ENCODE measurements around the gene SPDYE3.
"Not testable (repeated sequence)": the region's sequence is repeated elsewhere in the genome, so short reads cannot be mapped to it uniquely, and the experiment has no call there.

SPDYE3 gene

GRCh38 chr7:100348805-100349204 lies 41.3 kb downstream of the SPDYE3 start:
- DNase-seq (ENCODE audit: low read depth in 2 of 3, low spot score in 1 of 3), result no peak

GRCh38 chr7:100349757-100350156 lies 42.3 kb downstream of the SPDYE3 start:
- no peak for DNase-seq (ENCODE audit: low read depth in 2 of 3, low spot score in 1 of 3)

- DNase-seq (ENCODE audit: low read depth in 2 of 3, low spot score in 1 of 3), result no peak
Observed at GRCh38 chr7:100351657-100352058, 44.2 kb downstream of the SPDYE3 start.

- not testable (repeated sequence) for DNase-seq (ENCODE audit: low read depth in 2 of 3, low spot score in 1 of 3)
Observed at GRCh38 chr7:100352230-100352781, 44.8 kb downstream of the SPDYE3 start.

GRCh38 chr7:100352984-100353684 lies 45.6 kb downstream of the SPDYE3 start:
- no peak for DNase-seq (ENCODE audit: low read depth in 2 of 3, low spot score in 1 of 3)

- DNase-seq (ENCODE audit: low read depth in 2 of 3, low spot score in 1 of 3), result no peak
Observed at GRCh38 chr7:100353685-100354330, 46.3 kb downstream of the SPDYE3 start.

- DNase-seq (ENCODE audit: low read depth in 2 of 3, low spot score in 1 of 3), result no peak
Observed at GRCh38 chr7:100356416-100357068, 49.0 kb downstream of the SPDYE3 start.

GRCh38 chr7:100357131-100357561 lies 49.6 kb downstream of the SPDYE3 start:
- DNase-seq (ENCODE audit: low read depth in 2 of 3, low spot score in 1 of 3), result no peak

GRCh38 chr7:100358027-100358856 lies 50.7 kb downstream of the SPDYE3 start, which contains the start of gene PILRB:
Gene PILRB, plus strand, starts transcription at chr7:100358117. Its CDS starts 186 bp downstream, at chr7:100358303.
- DNase-seq (ENCODE audit: low read depth in 2 of 3, low spot score in 1 of 3), result no peak

GRCh38 chr7:100358857-100359212 lies 51.3 kb downstream of the SPDYE3 start:
- DNase-seq (ENCODE audit: low read depth in 2 of 3, low spot score in 1 of 3), result no peak

- no peak for DNase-seq (ENCODE audit: low read depth in 2 of 3, low spot score in 1 of 3)
Observed at GRCh38 chr7:100360135-100360854, 52.8 kb downstream of the SPDYE3 start.

GRCh38 chr7:100363098-100363497 lies 55.6 kb downstream of the SPDYE3 start:
- DNase-seq (ENCODE audit: low read depth in 2 of 3, low spot score in 1 of 3), result no peak

- not testable (repeated sequence) for DNase-seq (ENCODE audit: low read depth in 2 of 3, low spot score in 1 of 3)
Observed at GRCh38 chr7:100363797-100364196, 56.3 kb downstream of the SPDYE3 start.

GRCh38 chr7:100364480-100364879 lies 57.0 kb downstream of the SPDYE3 start:
- DNase-seq (ENCODE audit: low read depth in 2 of 3, low spot score in 1 of 3), result no peak

- not testable (repeated sequence) for DNase-seq (ENCODE audit: low read depth in 2 of 3, low spot score in 1 of 3)
Observed at GRCh38 chr7:100365998-100366367, 58.5 kb downstream of the SPDYE3 start.

GRCh38 chr7:100366411-100367250 lies 59.1 kb downstream of the SPDYE3 start:
- peak in 1 of 3 donors; percentile 11 for DNase-seq (ENCODE audit: low read depth in 2 of 3, low spot score in 1 of 3)

- DNase-seq (ENCODE audit: low read depth in 2 of 3, low spot score in 1 of 3), result no peak
Observed at GRCh38 chr7:100367251-100367620, 59.7 kb downstream of the SPDYE3 start.

GRCh38 chr7:100367676-100368613 lies 60.4 kb downstream of the SPDYE3 start:
- DNase-seq (ENCODE audit: low read depth in 2 of 3, low spot score in 1 of 3), result no peak

Measured in stimulated activated CD4-positive, alpha-beta T cell treated with anti-CD3 and anti-CD28 coated beads, Interleukin-12 subunit alpha, Interleukin-12 subunit beta, amount 100 ng/mL, for 48 hours (primary cell).